T-helper 1 cell treated with Interleukin-12 subunit alpha and Interleukin-12 subunit beta and Interleukin-4 antibody, amounts not matched to agents 30 μg/mL and 1 μg/mL, for 36 hours (primary cell): ENCODE measurements around the gene BAG5.
"Not testable (repeated sequence)": the region's sequence is repeated elsewhere in the genome, so short reads cannot be mapped to it uniquely, and the experiment has no call there.

Source experiments
- H3K27ac Mint-ChIP-seq: one replicate; pipeline ENCODE4 v1.8.0; 2021; ENCODE audit warnings: mild to moderate bottlenecking, mixed read lengths
- H3K27me3 Mint-ChIP-seq: one replicate; pipeline ENCODE4 v1.8.0; 2021; ENCODE audit warnings: low read depth, mixed read lengths
- H3K36me3 Mint-ChIP-seq: one replicate; pipeline ENCODE4 v1.8.0; 2021; ENCODE audit warnings: low read depth, mixed read lengths
- H3K4me1 Mint-ChIP-seq: one replicate; pipeline ENCODE4 v1.8.0; 2021; ENCODE audit warnings: low read depth, mixed read lengths
- H3K4me3 Mint-ChIP-seq: one replicate; pipeline ENCODE4 v1.8.0; 2021; ENCODE audit warnings: mild to moderate bottlenecking, moderate library complexity, mixed read lengths
- H3K9me3 Mint-ChIP-seq: one replicate; pipeline ENCODE4 v1.8.0; 2021; ENCODE audit warnings: mixed read lengths

BAG5 gene, protein sequence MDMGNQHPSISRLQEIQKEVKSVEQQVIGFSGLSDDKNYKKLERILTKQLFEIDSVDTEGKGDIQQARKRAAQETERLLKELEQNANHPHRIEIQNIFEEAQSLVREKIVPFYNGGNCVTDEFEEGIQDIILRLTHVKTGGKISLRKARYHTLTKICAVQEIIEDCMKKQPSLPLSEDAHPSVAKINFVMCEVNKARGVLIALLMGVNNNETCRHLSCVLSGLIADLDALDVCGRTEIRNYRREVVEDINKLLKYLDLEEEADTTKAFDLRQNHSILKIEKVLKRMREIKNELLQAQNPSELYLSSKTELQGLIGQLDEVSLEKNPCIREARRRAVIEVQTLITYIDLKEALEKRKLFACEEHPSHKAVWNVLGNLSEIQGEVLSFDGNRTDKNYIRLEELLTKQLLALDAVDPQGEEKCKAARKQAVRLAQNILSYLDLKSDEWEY

DNA sequence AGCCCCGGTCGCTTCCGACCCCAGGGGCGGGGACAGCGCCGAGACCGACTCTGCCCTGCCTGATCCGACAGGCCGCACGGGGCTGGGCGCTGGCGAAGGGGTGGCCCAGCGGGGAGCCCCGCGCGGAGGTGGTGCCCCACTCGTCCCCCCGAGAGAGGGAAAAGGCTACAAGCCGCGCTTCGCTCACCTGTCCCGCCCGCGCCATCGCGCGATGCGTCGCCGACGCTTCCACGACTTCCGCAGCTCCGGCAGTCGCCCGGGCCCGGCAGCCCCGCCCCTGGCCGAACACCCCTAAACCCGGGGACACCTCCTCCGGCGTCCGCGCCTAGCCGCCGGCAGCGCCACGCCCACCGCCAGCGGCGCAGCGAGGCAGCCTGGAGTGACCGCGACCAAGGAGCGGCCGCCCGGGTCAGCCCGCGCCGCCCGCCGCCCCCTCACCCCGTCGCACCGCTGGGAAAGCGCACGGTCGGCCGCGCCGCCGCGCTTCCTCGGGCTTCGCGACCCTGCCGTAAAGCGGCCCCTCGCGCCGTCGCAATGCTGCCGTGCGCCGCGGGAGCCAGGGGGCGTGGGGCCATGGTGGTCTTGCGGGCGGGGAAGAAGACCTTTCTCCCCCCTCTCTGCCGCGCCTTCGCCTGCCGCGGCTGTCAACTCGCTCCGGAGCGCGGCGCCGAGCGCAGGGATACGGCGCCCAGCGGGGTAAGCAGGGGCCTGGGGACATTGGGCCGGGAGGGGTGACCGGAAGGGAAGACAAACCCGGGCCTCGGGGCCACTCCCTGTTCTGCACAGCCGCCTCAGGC lies at the start of gene BAG5, which contains the start of gene COA8:
BAG5 (minus strand) TSS at position 229 of the 797 bp plus-strand sequence. CDS start 1,493 bp downstream, outside the sequence.
COA8 (plus strand) TSS at position 532 of the 797 bp plus-strand sequence; CDS start at position 574, 42 bp downstream.
- H3K27ac Mint-ChIP-seq, result peak within 1 kb of the TSS; percentile 90
- H3K36me3 Mint-ChIP-seq, result peaks cover 19% of the 10 kb centered on the region
- H3K4me3 Mint-ChIP-seq, result peak within 1 kb of the TSS; percentile 96
- H3K9me3 Mint-ChIP-seq, result no peaks in the 10 kb centered on the region
- H3K27me3 Mint-ChIP-seq, result no peaks in the 10 kb centered on the region
- peaks cover 33% of the 10 kb centered on the region for H3K4me1 Mint-ChIP-seq

DNA sequence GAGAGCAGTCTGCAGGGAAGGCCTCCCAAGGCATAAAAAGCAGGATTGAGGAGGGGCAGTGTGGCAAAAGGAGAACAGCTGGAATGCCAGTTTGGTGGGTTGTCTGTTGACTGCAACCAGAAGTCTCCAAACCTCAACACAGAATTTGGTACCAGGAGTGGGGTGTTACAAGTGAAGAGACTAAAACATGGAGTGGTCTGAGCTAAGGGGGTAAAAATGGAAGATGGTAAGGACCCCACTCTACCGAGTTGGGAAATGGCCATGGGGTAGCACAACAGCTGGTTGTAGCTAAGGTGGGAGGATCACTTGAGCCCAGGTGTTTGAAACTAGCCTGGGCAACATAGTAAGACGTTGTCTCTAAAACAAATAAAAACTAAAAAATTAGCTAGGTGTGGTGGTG lies 48.8 kb upstream of the BAG5 start:
- H3K4me1 Mint-ChIP-seq, result peaks cover 18% of the 10 kb centered on the region
- no peak overlapping the region for H3K4me3 Mint-ChIP-seq
- H3K27ac Mint-ChIP-seq, result no peak overlapping the region

DNA sequence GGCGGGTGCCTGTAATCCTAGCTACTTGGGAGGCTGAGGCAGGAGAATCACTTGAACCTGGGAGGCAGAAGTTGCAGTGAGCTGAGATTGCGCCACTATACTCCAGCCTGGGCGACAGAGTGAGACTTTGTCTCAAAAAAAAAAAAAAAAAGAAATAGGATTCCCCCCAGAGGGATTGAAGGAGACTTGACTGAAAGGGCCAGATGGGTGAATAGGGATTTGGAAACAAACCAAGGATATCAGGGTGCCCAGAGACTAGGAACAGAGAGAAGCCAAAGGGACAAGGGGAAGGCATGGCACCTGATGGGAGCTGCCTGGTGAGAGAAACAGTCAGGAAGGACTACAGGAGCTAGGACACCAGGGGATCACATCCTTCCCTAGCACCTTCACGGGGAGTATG lies 46.6 kb upstream of the BAG5 start:
- Mint-ChIP-seq H3K4me1 (peaks cover 18% of the 10 kb centered on the region), H3K9me3 (peaks cover 13% of the 10 kb centered on the region)
- not testable (repeated sequence) for H3K4me3 Mint-ChIP-seq

More for the DNA sequence above, 48.8 kb upstream of the BAG5 start:
- H3K27me3 Mint-ChIP-seq, result peaks cover 23% of the 10 kb centered on the region
- peaks cover 13% of the 10 kb centered on the region for H3K9me3 Mint-ChIP-seq
- peaks cover 3% of the 10 kb centered on the region for H3K36me3 Mint-ChIP-seq

DNA sequence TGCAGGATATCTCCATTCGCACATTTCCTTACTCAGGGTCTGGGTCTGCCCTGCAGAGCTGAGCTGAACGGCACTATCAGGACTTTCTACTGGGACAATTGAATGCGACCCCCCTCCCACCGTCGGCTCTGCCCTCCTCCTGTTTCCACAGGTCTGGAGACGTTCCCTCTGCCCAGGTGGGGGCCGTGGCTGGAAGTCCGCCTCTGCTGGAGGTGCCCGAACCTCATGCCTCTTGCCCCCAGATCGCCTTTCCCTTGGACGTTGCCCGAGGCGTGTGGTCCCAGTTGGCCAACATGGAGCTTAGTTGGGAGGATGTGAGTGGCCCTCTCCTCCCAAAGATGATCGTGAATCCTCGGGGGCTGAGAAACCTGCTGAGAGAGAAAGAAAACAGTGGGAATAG lies 45.4 kb upstream of the BAG5 start:
- Mint-ChIP-seq H3K9me3 (peaks cover 13% of the 10 kb centered on the region), H3K4me1 (peaks cover 18% of the 10 kb centered on the region), H3K27me3 (peaks cover 23% of the 10 kb centered on the region), H3K36me3 (peaks cover 3% of the 10 kb centered on the region), H3K27ac (no peak overlapping the region), H3K4me3 (peak overlapping the region; percentile 83)

More for the DNA sequence above, 46.6 kb upstream of the BAG5 start:
- not testable (repeated sequence) for H3K36me3 Mint-ChIP-seq, H3K27ac Mint-ChIP-seq
- H3K27me3 Mint-ChIP-seq, result peaks cover 23% of the 10 kb centered on the region

DNA sequence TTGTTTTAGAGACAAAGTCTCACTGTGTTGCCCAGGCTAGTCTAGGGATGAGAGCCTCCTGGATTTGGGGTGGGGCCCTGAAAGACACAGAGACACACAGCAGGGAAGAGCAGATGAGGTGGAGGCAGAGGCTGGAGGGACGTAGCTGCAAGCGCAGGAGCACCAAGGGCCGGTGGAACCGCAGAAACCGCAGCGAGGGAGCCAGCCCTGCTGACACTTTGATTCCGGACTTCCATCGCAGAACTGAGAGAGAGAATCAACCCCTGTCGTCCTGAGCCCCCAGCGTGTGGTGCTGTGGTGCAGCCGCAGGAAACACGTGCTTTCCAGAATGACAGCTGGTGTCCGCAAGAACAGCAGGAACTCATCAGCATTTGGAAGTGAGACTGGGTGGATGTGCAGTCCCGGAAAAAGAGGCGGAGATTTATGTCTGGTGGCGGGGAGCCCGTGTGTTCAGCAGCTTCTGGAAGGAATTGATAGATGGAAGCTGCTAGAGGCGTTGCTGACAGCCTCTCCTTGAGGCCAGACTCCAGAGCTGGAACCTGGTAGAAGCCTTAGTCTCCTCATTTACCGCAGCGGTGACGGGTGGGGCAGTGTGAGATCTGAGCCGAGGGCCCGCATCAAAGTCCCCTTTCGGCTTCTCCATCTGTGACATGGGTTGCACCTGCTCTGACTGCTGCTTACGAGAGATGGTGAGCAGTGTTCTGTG lies 44.7 kb upstream of the BAG5 start:
- Mint-ChIP-seq H3K9me3 (peaks cover 13% of the 10 kb centered on the region), H3K4me1 (peaks cover 18% of the 10 kb centered on the region), H3K36me3 (peaks cover 3% of the 10 kb centered on the region), H3K27me3 (peaks cover 23% of the 10 kb centered on the region), H3K27ac (peak overlapping the region; percentile 75), H3K4me3 (peak overlapping the region; percentile 83)

DNA sequence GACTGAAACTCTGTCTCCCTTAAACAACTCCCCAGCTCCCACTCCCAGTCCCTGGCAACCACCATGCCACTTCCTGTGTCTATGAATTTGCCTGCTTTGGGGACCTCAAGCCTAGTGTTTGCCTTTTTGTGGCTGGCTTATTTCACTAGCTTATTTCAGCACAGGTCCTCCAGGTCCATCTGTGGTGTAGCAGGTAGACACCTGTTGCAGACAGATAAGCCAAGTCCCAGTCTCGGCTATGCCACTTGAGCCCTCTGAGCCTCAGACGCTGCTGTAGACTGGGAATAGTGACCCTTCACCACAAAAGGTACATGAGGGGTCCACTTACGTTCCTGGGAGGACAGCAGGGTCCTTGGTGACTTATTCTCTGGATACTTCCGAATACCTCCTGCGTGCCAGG lies 42.2 kb upstream of the BAG5 start:
- Mint-ChIP-seq H3K4me1 (peaks cover 18% of the 10 kb centered on the region), H3K4me3 (no peak overlapping the region), H3K36me3 (no peaks in the 10 kb centered on the region), H3K27me3 (peaks cover 23% of the 10 kb centered on the region), H3K9me3 (no peaks in the 10 kb centered on the region), H3K27ac (no peak overlapping the region)

DNA sequence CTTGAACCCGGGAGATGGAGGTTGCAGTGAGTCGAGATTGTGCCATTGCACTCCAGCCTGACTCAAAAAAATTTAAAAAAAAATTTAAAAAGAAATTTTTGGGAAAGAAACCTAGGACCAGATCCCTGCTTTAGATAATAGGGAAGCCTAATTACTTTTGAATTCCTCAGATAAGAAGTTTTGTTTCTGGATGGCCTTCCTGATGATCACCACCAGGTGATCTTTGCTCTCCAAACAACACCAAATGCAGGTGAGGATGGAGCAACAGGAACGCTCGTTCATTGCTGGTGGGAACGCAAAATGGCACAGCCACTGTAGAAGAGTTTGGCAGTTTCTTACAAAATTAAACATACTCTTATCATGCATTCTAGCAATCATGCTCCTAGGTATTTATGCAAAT lies 38.0 kb upstream of the BAG5 start:
- H3K27ac Mint-ChIP-seq, result no peak overlapping the region
- H3K36me3 Mint-ChIP-seq, result no peaks in the 10 kb centered on the region
- H3K4me1 Mint-ChIP-seq, result no peaks in the 10 kb centered on the region

DNA sequence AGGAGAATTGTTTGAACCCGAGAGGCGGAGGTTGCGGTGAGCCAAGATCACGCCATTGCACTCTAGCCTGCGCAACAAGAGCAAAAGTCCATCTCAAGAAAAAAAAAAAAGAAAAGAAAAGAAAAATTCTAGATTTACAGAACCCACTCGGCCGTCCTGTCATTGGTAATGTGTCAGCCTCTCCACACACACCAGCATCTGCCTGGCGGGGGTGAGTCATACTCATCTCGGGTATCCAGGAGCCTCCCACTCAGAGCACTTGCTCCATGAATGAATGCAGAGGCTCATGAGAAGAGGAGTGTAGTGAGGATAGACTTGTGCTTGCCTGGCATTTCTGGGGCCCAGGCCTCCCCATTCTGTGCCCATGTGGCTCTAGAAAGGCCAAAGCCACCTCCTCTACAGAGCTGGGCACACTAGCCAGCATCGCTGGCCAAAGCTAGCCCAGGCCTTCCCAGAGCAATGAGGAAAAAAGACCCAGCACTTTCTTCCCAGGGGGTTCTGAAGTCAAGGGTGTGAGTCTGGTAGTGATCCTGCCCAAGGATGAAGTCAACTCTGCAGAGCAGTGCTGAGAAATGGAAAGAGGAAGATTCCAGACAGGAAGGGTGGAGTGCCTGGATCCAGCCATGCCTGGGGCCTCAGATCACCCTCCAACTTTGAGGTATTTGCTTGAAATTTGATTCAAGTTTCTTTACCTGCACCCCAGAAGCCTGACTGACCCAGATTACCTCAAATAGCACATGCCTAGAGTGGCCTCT lies 35.3 kb upstream of the BAG5 start:
- H3K4me1 Mint-ChIP-seq, result peaks cover 3% of the 10 kb centered on the region
- no peak overlapping the region for H3K27ac Mint-ChIP-seq
- no peaks in the 10 kb centered on the region for H3K27me3 Mint-ChIP-seq
- no peaks in the 10 kb centered on the region for H3K36me3 Mint-ChIP-seq
- H3K9me3 Mint-ChIP-seq, result no peaks in the 10 kb centered on the region
- H3K4me3 Mint-ChIP-seq, result no peak overlapping the region

More for the DNA sequence above, 38.0 kb upstream of the BAG5 start:
- Mint-ChIP-seq H3K4me3 (no peak overlapping the region), H3K9me3 (no peaks in the 10 kb centered on the region), H3K27me3 (no peaks in the 10 kb centered on the region)

DNA sequence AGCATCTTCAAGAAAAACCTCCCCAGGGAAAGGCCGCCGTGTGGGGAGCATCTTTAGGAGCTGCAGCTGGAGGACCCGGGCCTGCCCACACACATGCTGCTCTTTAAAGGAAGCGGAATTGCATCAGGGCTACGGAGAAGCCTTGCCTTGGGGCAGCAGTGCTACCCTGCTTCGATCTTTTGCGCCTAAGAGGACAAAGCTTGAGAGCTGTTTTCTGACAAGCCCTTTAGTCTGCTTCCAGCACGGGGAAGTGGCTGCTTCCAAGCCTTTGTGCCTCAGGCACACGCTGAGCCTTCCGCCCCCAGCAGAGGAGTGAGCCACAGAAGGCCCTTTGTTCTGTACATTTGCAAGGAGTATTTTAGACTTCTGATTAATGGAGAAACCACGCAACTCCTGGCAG lies 31.8 kb upstream of the BAG5 start:
- Mint-ChIP-seq H3K27ac (no peak overlapping the region), H3K27me3 (no peaks in the 10 kb centered on the region), H3K4me3 (no peak overlapping the region), H3K4me1 (peaks cover 3% of the 10 kb centered on the region), H3K36me3 (no peaks in the 10 kb centered on the region), H3K9me3 (no peaks in the 10 kb centered on the region)

DNA sequence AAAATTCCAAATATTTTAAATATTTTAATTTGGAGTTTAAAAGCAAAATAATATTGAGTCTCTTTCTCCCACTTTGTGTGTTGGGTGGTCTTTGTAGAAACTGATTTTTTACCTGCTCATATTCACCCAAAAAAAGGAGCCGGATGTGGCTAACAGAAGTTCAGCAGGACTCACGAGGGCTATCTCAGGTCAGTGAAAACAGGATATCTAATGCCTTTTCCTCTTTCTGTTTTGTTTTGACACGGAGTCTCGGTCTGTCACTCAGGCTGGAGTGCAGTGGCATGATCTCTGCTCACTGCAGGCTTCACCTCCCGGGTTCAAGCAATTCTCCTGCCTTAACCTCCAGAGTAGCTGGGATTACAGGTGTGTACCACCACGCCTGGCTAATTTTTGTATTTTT lies 31.1 kb upstream of the BAG5 start:
- Mint-ChIP-seq H3K27ac (no peak overlapping the region), H3K4me3 (no peak overlapping the region), H3K36me3 (no peaks in the 10 kb centered on the region), H3K27me3 (no peaks in the 10 kb centered on the region), H3K4me1 (peaks cover 3% of the 10 kb centered on the region), H3K9me3 (no peaks in the 10 kb centered on the region)

DNA sequence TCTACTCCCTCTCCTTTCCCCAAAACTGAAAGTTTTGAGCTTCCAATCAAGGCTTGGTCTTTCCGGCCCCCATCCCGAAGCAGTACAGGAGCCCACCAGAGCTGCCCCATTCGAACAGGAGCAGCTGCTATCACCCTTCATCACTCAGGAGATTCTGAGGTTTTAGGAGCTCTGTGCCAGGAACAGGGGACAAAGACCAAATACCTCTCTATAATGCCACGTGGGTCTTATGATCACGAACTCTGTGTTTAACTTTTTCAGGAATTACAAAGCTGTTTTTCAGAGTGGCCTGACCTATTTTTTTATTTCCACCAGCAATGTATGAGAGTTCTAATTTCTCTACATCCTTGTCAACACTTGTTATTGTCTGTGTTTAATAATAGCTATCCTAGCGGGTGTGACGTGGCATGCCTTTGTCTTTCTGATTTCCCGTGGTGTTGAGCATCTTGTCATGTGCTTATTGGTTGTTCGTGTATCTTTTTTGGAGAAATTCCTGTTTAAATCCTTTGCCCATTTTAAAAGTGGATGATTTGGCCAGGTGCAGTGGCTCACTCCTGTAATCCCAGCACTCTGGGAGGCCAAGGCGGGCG lies 22.0 kb upstream of the BAG5 start:
- Mint-ChIP-seq H3K27me3 (no peaks in the 10 kb centered on the region), H3K9me3 (no peaks in the 10 kb centered on the region), H3K36me3 (no peaks in the 10 kb centered on the region), H3K27ac (no peak overlapping the region), H3K4me1 (no peaks in the 10 kb centered on the region), H3K4me3 (no peak overlapping the region)

DNA sequence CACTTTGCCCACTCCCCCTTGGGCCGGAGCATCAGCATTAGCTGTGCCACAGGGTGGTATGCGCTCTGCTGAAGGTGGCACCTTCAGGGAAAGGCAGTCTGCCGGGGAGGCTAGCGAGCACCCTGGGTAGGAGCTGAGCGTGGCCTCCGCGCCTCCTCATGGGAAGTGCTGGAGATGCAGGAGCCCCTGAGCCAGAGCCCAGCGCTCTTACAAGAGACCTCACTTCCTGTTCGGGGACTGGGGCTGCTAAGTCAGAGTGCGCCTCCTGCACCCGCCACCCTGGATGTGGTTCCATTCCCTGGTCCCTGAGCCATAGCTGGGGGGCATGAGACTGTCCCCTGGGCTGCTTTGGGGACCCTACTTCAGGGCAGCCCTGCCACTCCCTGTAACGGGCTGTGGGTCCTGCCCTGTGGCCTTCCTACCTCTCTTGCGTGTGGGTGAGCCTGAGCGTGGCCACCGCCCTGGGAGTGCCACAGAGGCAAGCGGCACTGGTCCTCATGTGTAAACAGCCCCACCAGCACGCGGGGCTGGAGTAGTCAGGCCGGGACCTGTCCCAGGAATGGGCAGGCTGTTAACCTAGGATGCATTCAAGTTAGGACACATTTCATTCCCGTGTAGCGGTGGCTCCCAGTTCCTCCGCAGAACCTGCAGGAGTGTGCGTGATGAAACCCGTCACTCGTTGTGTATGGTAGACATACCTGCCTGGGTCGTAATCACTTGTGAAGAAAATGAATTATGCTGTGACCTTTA lies 19.7 kb upstream of the BAG5 start:
- H3K4me1 Mint-ChIP-seq, result no peaks in the 10 kb centered on the region
- no peaks in the 10 kb centered on the region for H3K9me3 Mint-ChIP-seq
- no peaks in the 10 kb centered on the region for H3K27me3 Mint-ChIP-seq
- no peak overlapping the region for H3K27ac Mint-ChIP-seq
- H3K4me3 Mint-ChIP-seq, result no peak overlapping the region
- no peaks in the 10 kb centered on the region for H3K36me3 Mint-ChIP-seq

DNA sequence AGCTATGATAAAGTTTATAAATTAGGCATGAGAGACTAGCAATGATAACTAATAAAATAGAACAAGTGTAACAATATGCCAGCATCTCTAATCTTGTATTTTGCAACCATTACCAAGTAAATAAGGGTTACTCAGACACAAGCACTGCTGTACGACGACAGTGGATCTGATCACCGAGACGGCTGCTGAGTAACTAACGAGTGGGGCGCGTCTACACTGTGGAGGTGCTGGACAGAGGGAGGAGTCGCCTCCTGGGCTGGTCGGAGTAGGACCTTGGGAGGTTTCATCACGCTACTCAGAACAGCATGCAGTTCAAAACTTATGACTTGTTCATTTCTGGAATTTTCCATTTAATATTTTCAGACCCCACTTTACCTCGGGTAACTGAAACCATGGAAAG lies 18.7 kb upstream of the BAG5 start:
- H3K27me3 Mint-ChIP-seq, result no peaks in the 10 kb centered on the region
- H3K4me3 Mint-ChIP-seq, result no peak overlapping the region
- no peaks in the 10 kb centered on the region for H3K4me1 Mint-ChIP-seq
- H3K9me3 Mint-ChIP-seq, result no peaks in the 10 kb centered on the region
- peaks cover 3% of the 10 kb centered on the region for H3K36me3 Mint-ChIP-seq
- H3K27ac Mint-ChIP-seq, result no peak overlapping the region
